GM21381 (cell line): ENCODE measurements around the gene NEBL.
"Not testable (repeated sequence)": the region's sequence is repeated elsewhere in the genome, so short reads cannot be mapped to it uniquely, and the experiment has no call there.

Experiments
- ATAC-seq: cut with Tn5 transposase; IDR thresholded peaks from one replicate; pipeline ENCODE4 v1.9.1; 2021; ENCODE audit warnings: mild to moderate bottlenecking, moderate library complexity; ENCODE audit not compliant: unreplicated experiment

The NEBL gene

GRCh38 chr10:20897146-20897825, at the start of gene NEBL:
Gene NEBL, minus strand, starts transcription at chr10:20897311. Its CDS starts 106 bp downstream, at chr10:20897205.
- ATAC-seq: no peak

GRCh38 chr10:20945546-20946332, 48.6 kb upstream of the NEBL start:
- no peak for ATAC-seq

GRCh38 chr10:20944789-20945502, 47.8 kb upstream of the NEBL start:
- no peak for ATAC-seq

GRCh38 chr10:20939414-20939813, 42.3 kb upstream of the NEBL start:
- ATAC-seq: not testable (repeated sequence)

GRCh38 chr10:20936396-20936795, 39.3 kb upstream of the NEBL start:
- no peak for ATAC-seq

- no peak for ATAC-seq
Observed at GRCh38 chr10:20935931-20936330, 38.8 kb upstream of the NEBL start.

GRCh38 chr10:20935301-20935700, 38.2 kb upstream of the NEBL start:
- no peak for ATAC-seq

- ATAC-seq: no peak
Observed at GRCh38 chr10:20933705-20934104, 36.6 kb upstream of the NEBL start.

- ATAC-seq: no peak
Observed at GRCh38 chr10:20932606-20933126, 35.6 kb upstream of the NEBL start.

GRCh38 chr10:20931156-20931795, 34.2 kb upstream of the NEBL start:
- no peak for ATAC-seq

GRCh38 chr10:20927456-20927855, 30.3 kb upstream of the NEBL start:
- ATAC-seq: no peak

- ATAC-seq: no peak
Observed at GRCh38 chr10:20922451-20922850, 25.3 kb upstream of the NEBL start.

GRCh38 chr10:20922033-20922432, 24.9 kb upstream of the NEBL start:
- ATAC-seq: no peak

- ATAC-seq: no peak
Observed at GRCh38 chr10:20920061-20920460, 22.9 kb upstream of the NEBL start.

- no peak for ATAC-seq
Observed at GRCh38 chr10:20919481-20919880, 22.4 kb upstream of the NEBL start.

GRCh38 chr10:20916976-20917375, 19.9 kb upstream of the NEBL start:
- no peak for ATAC-seq

GRCh38 chr10:20912969-20913368, 15.9 kb upstream of the NEBL start:
- no peak for ATAC-seq

- ATAC-seq: no peak
Observed at GRCh38 chr10:20911626-20912025, 14.5 kb upstream of the NEBL start.

- no peak for ATAC-seq
Observed at GRCh38 chr10:20909801-20910200, 12.7 kb upstream of the NEBL start.

- no peak for ATAC-seq
Observed at GRCh38 chr10:20908391-20908790, 11.3 kb upstream of the NEBL start.
